ENCODE data around the gene RNF26.
A peak's percentile ranks its signal among the peaks of the same experiment; 100 is the strongest.
"Not testable (repeated sequence)": the region's sequence is repeated elsewhere in the genome, so short reads cannot be mapped to it uniquely, and the experiment has no call there.

The RNF26 gene

GRCh38 chr11:119375337-119376196 is 41.2 kb downstream of the RNF26 start:
- Mint-ChIP-seq H3K36me3 (no peaks in the 10 kb centered on the region), H3K4me3 (no peak overlapping the region), H3K27me3 (peaks cover 2% of the 10 kb centered on the region)

GRCh38 chr11:119376197-119376847 is 42.0 kb downstream of the RNF26 start:
- no peaks in the 10 kb centered on the region for H3K9me3 Mint-ChIP-seq (ENCODE audit: low read depth)
- no peaks in the 10 kb centered on the region for H3K36me3 Mint-ChIP-seq
- peaks cover 2% of the 10 kb centered on the region for H3K27me3 Mint-ChIP-seq
- no peak overlapping the region for H3K27ac Mint-ChIP-seq
- H3K4me3 Mint-ChIP-seq = no peak overlapping the region
- H3K4me1 Mint-ChIP-seq (ENCODE audit: low read depth) = peaks cover 16% of the 10 kb centered on the region

More at GRCh38 chr11:119375337-119376196, 41.2 kb downstream of the RNF26 start:
- Mint-ChIP-seq H3K27ac (no peak overlapping the region), H3K9me3 (ENCODE audit: low read depth) (no peaks in the 10 kb centered on the region), H3K4me1 (ENCODE audit: low read depth) (peaks cover 10% of the 10 kb centered on the region)

- Mint-ChIP-seq H3K27me3 (no peaks in the 10 kb centered on the region), H3K9me3 (ENCODE audit: low read depth) (no peaks in the 10 kb centered on the region), H3K4me1 (ENCODE audit: low read depth) (peaks cover 18% of the 10 kb centered on the region), H3K36me3 (no peaks in the 10 kb centered on the region), H3K4me3 (no peak overlapping the region), H3K27ac (no peak overlapping the region)
Observed at GRCh38 chr11:119377112-119377901, 43.0 kb downstream of the RNF26 start.

- Mint-ChIP-seq H3K27ac (no peak overlapping the region), H3K36me3 (no peaks in the 10 kb centered on the region), H3K4me1 (ENCODE audit: low read depth) (peaks cover 18% of the 10 kb centered on the region), H3K9me3 (ENCODE audit: low read depth) (no peaks in the 10 kb centered on the region), H3K4me3 (no peak overlapping the region), H3K27me3 (no peaks in the 10 kb centered on the region)
Observed at GRCh38 chr11:119377961-119378667, 43.8 kb downstream of the RNF26 start.

- no peaks in the 10 kb centered on the region for H3K36me3 Mint-ChIP-seq
- no peak overlapping the region for H3K4me3 Mint-ChIP-seq
- H3K27ac Mint-ChIP-seq = no peak overlapping the region
- peaks cover 12% of the 10 kb centered on the region for H3K4me1 Mint-ChIP-seq (ENCODE audit: low read depth)
- H3K9me3 Mint-ChIP-seq (ENCODE audit: low read depth) = no peaks in the 10 kb centered on the region
- H3K27me3 Mint-ChIP-seq = no peaks in the 10 kb centered on the region
Observed at GRCh38 chr11:119378851-119379465, 44.6 kb downstream of the RNF26 start.

- Mint-ChIP-seq H3K4me3 (no peak overlapping the region), H3K9me3 (ENCODE audit: low read depth) (no peaks in the 10 kb centered on the region), H3K27me3 (no peaks in the 10 kb centered on the region), H3K27ac (no peak overlapping the region), H3K36me3 (no peaks in the 10 kb centered on the region), H3K4me1 (ENCODE audit: low read depth) (peaks cover 10% of the 10 kb centered on the region)
Observed at GRCh38 chr11:119380160-119380826, 46.0 kb downstream of the RNF26 start.

GRCh38 chr11:119380827-119381180 is 46.5 kb downstream of the RNF26 start:
- Mint-ChIP-seq H3K36me3 (no peaks in the 10 kb centered on the region), H3K4me3 (no peak overlapping the region), H3K27me3 (no peaks in the 10 kb centered on the region), H3K9me3 (ENCODE audit: low read depth) (no peaks in the 10 kb centered on the region), H3K27ac (no peak overlapping the region), H3K4me1 (ENCODE audit: low read depth) (peaks cover 10% of the 10 kb centered on the region)

GRCh38 chr11:119381181-119381988 is 47.1 kb downstream of the RNF26 start, which contains the start of gene USP2:
Gene USP2, minus strand, starts transcription at chr11:119381690. Its CDS starts 8,210 bp downstream, at chr11:119373480.
- Mint-ChIP-seq H3K4me3 (no peak within 1 kb of the TSS), H3K9me3 (ENCODE audit: low read depth) (no peaks in the 10 kb centered on the region), H3K4me1 (ENCODE audit: low read depth) (peaks cover 10% of the 10 kb centered on the region), H3K36me3 (no peaks in the 10 kb centered on the region), H3K27ac (peak within 1 kb of the TSS; percentile 80), H3K27me3 (no peaks in the 10 kb centered on the region)

GRCh38 chr11:119382101-119382500 is 47.8 kb downstream of the RNF26 start:
- Mint-ChIP-seq H3K27me3 (no peaks in the 10 kb centered on the region), H3K9me3 (ENCODE audit: low read depth) (no peaks in the 10 kb centered on the region), H3K27ac (no peak overlapping the region), H3K4me3 (no peak overlapping the region), H3K36me3 (no peaks in the 10 kb centered on the region), H3K4me1 (ENCODE audit: low read depth) (peaks cover 10% of the 10 kb centered on the region)

- not testable (repeated sequence) for H3K36me3 Mint-ChIP-seq; H3K27ac Mint-ChIP-seq; H3K27me3 Mint-ChIP-seq; H3K4me3 Mint-ChIP-seq; H3K9me3 Mint-ChIP-seq (ENCODE audit: low read depth)
- H3K4me1 Mint-ChIP-seq (ENCODE audit: low read depth) = peaks cover 10% of the 10 kb centered on the region
Observed at GRCh38 chr11:119382513-119382912, 48.2 kb downstream of the RNF26 start.

GRCh38 chr11:119384332-119384731 is 50.0 kb downstream of the RNF26 start:
- Mint-ChIP-seq H3K36me3 (no peaks in the 10 kb centered on the region), H3K27ac (no peak overlapping the region), H3K9me3 (ENCODE audit: low read depth) (no peaks in the 10 kb centered on the region), H3K4me3 (no peak overlapping the region), H3K27me3 (peaks cover 5% of the 10 kb centered on the region), H3K4me1 (ENCODE audit: low read depth) (peaks cover 10% of the 10 kb centered on the region)
